HG02763 (cell line): ENCODE data around the gene ITIH6.
"Not testable (repeated sequence)": the region's sequence is repeated elsewhere in the genome, so short reads cannot be mapped to it uniquely, and the experiment has no call there.

Source experiments
- ATAC-seq: cut with Tn5 transposase; IDR thresholded peaks from one replicate; pipeline ENCODE4 v1.9.1; 2021; ENCODE audit warnings: mild to moderate bottlenecking, moderate library complexity; ENCODE audit not compliant: unreplicated experiment

ITIH6 gene, protein sequence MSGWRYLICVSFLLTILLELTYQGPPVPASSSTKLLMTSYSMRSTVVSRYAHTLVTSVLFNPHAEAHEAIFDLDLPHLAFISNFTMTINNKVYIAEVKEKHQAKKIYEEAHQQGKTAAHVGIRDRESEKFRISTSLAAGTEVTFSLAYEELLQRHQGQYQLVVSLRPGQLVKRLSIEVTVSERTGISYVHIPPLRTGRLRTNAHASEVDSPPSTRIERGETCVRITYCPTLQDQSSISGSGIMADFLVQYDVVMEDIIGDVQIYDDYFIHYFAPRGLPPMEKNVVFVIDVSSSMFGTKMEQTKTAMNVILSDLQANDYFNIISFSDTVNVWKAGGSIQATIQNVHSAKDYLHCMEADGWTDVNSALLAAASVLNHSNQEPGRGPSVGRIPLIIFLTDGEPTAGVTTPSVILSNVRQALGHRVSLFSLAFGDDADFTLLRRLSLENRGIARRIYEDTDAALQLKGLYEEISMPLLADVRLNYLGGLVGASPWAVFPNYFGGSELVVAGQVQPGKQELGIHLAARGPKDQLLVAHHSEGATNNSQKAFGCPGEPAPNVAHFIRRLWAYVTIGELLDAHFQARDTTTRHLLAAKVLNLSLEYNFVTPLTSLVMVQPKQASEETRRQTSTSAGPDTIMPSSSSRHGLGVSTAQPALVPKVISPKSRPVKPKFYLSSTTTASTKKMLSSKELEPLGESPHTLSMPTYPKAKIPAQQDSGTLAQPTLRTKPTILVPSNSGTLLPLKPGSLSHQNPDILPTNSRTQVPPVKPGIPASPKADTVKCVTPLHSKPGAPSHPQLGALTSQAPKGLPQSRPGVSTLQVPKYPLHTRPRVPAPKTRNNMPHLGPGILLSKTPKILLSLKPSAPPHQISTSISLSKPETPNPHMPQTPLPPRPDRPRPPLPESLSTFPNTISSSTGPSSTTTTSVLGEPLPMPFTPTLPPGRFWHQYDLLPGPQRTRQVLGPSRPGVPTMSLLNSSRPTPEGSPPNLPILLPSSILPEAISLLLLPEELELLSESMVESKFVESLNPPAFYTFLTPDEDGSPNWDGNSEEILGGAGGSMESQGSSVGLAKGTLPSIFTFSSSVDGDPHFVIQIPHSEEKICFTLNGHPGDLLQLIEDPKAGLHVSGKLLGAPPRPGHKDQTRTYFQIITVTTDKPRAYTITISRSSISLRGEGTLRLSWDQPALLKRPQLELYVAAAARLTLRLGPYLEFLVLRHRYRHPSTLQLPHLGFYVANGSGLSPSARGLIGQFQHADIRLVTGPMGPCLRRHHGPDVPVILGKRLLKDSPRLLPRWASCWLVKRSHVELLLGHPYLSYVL

DNA sequence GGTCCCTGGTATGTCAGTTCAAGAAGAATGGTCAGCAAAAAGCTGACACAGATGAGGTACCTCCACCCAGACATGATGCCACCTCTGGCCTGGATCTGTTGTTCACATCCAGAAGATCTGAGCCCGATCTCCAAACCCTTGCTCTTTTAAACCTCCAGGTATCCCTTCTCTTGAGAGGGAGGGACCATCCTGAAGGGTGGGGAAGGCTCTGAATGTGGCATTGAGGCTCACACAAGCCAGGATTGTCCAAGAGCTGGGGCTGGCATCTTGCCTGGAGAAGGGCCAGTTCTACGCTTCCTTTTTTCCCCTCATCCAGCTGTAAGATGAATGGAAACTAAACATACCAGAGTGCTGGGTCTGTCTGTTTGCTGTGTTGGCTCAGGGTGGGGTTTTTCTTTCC is at the start of gene ITIH6:
TSS of gene ITIH6 (minus strand) at position 119 of the 400 bp plus-strand sequence. CDS start at position 74, 45 bp downstream.
- no peak for ATAC-seq

- not testable (repeated sequence) for ATAC-seq
Measured at GRCh38 chrX:54847700-54848099, 49.6 kb upstream of the ITIH6 start.

DNA sequence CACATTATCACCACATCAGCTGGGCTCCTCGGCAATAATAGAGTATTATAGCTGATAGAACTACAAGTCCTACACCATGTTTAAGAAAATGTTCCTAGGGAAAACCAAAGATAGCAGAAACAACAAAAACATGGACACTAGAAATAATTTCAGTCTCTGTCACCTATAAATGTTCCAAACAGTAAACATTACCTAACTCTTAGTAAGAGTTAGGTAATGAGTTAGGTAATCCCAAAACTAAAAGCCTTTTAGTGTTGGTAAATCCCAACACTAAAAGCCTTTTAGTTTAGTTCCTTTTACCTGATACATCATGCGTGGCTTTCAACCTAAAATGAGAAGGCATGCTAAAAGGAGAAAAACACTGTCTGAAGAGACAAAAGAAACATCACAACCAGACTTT is 45.0 kb upstream of the ITIH6 start:
- ATAC-seq = no peak

DNA sequence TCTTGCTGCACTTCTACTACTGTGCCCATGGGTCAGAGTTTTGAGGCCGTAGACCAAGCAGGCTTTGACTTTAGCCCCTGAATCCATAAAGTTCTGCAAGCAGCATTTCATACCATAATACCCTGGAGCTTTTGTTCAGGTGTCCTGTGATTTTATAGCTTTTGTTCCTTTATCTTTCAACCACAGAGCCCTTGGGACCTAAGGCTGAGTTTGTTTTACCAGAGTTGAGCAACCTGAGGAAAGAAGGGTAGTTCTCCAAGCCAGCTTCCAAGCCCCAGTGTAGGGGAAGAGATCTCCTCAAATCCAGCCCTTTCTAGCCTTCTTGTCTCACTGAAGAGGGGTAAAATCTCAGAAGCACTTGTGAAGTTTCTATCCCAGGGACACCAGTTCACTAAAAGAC is 44.6 kb upstream of the ITIH6 start:
- no peak for ATAC-seq

DNA sequence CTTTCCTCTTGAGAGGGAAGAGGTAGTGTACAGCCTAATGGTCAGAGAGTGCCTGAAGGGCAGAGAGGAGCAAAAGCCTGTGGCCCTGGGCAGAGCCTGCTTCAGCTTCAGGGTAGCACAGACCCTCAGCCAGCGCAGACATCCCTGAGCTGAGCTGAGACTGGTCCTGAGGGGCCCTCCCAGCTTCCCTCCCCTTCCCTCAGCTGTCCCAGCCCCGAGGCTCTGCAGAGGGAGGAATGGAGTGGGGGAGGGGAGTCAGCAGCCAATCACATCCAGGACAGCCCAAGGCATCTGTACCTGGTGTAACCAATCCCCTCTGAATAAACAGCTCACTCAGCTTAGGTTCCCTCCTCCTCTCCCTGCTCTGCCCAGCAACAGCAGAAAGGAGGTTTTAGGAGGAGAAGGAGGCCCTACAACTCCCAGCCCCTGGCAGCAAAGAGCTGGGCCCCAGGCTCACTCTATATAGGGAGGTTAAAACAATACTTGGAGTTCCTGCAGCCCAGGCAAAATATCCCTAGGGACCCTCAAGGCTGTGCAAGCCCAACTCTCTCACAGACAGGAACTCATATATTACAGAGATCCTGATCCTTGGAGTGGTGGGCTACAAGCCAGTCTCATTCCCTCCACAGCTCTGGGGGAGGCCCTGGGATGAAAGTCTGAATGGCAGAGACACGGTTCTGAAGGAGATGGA is 43.3 kb upstream of the ITIH6 start:
- not testable (repeated sequence) for ATAC-seq

DNA sequence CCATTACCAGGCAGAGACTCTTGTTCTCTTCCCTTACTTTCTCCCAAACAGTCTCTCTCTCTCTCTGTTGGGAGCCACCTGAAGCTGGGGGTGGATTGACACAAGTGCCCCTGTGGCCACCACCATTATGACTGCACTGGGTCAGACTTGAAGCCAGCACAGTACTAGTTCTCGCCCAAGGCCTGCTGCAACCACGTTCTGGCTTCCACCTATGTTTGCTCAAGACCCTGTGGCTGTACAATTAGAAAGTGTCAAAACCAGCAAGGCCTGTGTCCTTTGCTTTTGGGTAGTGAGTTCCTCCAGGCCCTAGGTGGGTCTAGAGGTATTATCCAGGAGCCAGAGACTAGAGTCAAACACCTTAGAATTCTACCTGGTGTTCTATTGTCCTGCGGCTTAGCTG is 40.5 kb upstream of the ITIH6 start:
- ATAC-seq = no peak

DNA sequence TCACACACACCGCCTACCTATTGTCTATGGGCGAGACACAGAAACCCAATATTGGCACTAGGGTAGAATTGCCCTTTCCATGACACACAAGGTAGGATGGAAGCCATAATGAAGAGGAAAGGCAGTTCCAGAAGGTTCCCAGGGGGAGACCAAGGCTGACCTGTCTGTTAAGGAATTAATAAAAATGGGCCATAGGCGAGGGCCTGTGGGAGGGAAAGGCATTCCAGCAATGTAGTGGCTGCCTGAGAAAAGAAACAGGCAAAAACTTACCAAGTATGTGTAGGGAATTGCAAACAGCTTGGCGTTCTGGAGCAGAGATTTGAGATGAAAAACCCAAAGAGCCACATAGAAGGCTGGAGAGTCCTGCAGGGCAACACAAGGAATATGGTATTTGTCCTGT is 28.5 kb upstream of the ITIH6 start:
- ATAC-seq = no peak

- ATAC-seq = no peak
Measured at GRCh38 chrX:54825716-54826438, 27.8 kb upstream of the ITIH6 start.

DNA sequence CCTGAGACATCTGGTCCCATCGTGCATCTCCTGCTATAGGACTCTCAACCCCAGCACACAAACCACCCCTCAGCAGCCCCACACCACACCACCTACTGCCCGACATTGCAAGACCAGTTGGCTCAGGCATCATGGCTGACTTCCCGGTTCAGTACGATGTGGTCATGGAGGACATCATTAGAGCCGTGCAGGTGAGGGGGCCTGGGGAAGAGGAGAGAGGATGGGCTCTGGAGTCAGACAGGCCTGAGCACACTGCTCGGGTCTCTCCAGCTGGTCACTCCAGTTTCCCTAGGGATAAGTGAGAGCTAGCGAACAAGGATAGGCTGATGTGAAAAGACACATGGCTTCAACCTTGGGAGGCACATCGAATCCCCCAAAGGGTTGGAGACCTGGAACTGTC is 26.7 kb upstream of the ITIH6 start:
- no peak for ATAC-seq

DNA sequence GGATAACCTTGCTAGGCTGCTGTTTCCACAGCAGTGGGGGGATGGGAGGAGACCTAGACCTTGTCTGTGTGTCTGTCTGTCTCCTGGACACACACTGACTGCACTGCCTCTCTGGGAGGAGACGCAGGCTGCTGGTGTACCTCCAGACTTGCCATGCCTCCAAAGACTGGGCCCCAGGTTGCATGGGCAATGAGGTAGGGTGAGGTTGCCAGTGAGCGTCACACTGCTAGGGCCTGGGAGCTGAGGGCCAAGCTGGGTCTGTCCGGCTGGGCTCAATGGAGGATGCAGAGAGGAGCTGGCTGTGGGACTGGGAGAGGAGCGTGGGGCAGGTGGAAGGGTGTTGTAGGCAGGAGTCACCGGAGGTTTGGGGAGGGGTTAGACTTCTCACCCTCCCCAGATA is 26.1 kb upstream of the ITIH6 start:
- no peak for ATAC-seq

DNA sequence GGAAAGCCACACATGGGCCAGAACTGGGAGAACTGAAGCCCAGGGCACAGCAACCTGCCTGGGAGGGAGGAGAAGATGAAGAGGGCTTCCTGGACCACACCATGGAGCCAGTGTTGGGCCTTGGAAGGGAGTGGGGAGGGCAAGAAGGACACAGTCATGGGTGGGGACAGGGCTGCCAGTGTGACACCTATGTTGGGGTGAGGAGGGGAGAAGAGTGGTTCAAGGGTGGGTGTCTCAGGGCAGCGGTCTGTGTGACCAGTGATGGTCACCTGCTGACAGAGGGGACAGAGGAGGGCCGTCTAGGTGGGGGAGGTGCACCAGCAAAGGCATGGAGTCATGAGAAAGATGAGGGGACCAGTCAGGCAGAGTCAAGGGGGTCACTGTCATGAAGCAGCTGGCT is 23.3 kb upstream of the ITIH6 start:
- ATAC-seq = no peak

DNA sequence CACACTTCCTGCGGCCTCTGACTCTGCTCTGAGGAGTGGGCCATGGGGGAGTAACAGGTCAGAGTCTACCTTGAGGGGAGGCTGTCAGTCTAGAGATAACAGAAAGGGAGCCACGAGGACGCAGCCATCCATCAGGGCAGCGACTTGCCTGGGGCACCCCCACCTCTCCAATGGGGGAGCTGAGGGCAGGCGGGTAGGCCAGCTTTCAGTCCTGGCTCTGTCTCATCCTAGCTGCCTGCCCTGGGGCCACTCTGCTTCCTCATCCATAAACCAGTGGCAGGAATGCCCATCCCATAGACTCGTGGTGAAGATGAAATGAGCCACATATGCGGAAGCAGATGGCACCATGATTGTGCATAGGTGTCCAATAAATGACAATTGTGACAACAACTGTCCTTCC is 22.7 kb upstream of the ITIH6 start:
- no peak for ATAC-seq

GRCh38 chrX:54819201-54819600 is 21.1 kb upstream of the ITIH6 start:
- no peak for ATAC-seq

GRCh38 chrX:54818221-54818620 is 20.2 kb upstream of the ITIH6 start:
- no peak for ATAC-seq

DNA sequence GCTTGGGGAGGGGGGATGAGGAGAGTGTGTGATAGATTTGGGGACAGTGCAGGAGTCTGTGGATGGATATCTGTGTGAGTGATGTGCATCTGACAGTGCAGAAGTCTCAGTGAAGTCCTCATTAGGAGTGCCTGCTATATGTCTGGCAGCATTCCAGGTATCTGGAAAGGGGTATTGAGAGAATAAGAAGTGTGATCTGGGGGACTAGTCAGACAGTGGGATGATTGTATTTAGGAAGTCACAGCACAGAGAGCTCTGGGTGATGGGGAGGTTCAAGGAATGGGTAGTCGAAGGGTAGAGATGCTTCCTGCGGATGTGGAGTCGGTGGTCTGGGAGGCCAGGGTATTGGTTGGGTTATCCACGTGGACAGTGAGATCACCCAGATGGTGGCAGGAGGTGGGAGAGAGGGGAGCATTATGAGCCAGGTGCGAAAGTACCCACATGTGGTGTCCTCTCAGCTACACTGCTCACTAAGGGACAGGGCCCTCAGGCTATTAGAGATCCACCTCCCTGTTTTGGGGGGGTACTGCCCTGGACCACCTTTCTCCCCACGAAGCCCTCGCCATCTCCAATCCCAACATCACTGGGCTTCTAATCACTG is 19.3 kb upstream of the ITIH6 start:
- no peak for ATAC-seq

- ATAC-seq = no peak
Measured at GRCh38 chrX:54812306-54812705, 14.3 kb upstream of the ITIH6 start.

GRCh38 chrX:54811301-54811885 is 13.3 kb upstream of the ITIH6 start:
- no peak for ATAC-seq

- ATAC-seq = no peak
Measured at GRCh38 chrX:54810532-54810931, 12.5 kb upstream of the ITIH6 start.
